Activated CD8-positive, alpha-beta memory T cell treated with anti-CD3 and anti-CD28 coated beads for 4 hours (primary cell): ENCODE measurements around the gene MGRN1.
A peak's percentile ranks its signal among the peaks of the same experiment; 100 is the strongest.

Experiments
- DNase-seq, 2 donors: peaks; one replicate each; pipeline ENCODE4 v3.0.0-alpha.2; 2020; ENCODE audit warnings: low read depth in 2 of 2

The MGRN1 gene

GRCh38 chr16:4652561-4652960, 27.9 kb downstream of the MGRN1 start:
- DNase-seq, result no peak

- no peak for DNase-seq
Measured at GRCh38 chr16:4654011-4654963, 29.7 kb downstream of the MGRN1 start.

GRCh38 chr16:4654964-4655590, 30.5 kb downstream of the MGRN1 start:
- DNase-seq, result no peak

GRCh38 chr16:4655801-4656200, 31.2 kb downstream of the MGRN1 start:
- no peak for DNase-seq

DNA sequence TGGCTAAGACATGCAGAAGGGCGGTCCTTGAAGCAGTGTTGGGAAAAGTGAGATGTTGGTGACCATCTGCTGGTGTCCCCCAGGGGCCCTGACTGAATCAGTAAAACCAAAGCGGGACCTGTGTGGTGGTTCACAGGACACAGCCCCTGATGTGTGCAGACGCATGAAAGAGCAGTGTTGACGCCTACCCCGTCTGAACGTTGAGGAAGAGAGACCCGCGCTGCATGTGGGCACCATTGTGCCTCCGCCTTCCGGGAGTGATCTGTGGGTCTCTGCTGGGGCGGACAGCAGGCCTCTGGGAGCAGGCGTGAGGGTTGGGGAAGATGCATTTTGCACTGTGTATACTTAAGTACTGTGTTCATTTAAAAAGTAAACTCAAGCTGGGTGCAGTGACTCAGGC, 31.6 kb downstream of the MGRN1 start:
- no peak for DNase-seq

- no peak for DNase-seq
Measured at GRCh38 chr16:4656695-4657686, 32.4 kb downstream of the MGRN1 start.

DNA sequence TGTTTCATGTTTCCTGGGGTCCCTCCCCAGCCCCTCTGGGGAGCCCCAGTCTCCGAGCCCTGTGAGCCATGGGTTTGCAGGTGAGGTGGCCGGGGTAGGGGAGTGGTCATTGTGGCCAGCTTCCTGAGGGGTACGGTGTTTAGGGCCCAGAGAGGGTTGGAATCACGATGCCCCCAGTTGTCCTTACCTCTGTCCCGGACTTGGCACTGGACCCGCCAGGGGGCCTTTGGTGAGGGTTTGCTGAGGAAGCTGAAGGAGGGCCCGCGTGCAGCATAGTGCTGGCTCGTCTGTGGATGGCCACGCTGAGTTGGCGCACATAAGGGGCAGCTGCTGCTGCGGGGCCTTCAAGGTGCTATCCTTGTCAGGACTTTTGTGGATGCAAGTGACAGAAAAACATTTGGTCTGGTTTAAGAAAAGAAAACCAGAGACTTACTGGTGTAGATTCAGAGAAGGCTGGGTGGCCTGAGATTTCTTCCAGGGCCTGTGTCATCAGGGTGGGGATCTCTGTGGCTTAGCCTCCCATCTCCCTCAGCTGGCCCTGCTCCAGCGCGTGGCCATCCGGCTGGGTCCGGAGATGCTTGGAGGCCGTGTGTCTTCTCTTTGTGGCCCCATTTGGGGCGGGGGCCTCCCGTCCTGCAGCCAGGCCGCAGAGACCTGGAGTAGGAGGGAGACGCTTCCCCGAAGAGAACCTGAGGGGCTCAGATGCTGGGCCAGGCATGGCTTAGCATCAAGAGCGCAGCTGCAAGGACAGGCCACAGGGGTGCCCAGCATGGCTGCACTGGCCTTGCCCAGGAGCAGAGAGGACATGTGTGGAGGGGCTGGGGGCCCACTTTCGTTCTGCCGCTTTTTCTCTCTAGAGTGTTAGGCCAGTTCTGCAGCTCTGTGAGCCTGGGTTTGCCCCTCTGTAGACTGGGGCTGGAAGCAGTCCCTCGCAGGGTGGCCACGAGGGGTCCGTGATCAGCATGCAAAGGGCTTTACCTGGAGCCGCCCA, 35.0 kb downstream of the MGRN1 start:
- no peak for DNase-seq

DNA sequence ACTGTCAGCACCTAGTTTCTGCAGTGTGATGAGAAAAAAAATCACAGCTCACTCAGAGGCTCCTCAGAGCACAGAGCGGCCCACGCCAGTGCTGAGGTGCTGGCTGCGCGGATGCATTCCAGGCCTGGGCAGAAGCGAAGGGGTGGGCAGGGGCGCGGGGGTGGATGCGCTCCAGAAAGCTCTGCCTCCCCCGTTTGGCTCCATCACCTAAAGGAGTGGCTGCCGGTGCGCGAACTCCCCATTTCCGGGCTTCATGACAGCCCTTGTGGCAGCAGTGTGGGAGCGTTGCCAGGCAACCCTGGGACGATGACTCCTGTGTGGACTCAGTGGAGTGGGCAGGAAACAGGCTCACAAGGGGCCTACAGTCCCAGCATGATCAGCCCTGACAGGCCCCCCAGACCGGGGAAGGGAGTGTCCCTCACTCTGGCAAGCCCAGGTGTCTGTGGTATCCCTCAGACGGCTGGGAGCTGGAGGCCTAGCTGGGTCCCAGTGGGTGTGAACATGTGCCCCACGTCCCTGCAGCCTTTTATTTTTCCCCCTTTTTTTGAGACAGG, 35.9 kb downstream of the MGRN1 start:
- DNase-seq, result peak; percentile 71 to 76

- no peak for DNase-seq
Measured at GRCh38 chr16:4661661-4662060, 37.0 kb downstream of the MGRN1 start.

DNA sequence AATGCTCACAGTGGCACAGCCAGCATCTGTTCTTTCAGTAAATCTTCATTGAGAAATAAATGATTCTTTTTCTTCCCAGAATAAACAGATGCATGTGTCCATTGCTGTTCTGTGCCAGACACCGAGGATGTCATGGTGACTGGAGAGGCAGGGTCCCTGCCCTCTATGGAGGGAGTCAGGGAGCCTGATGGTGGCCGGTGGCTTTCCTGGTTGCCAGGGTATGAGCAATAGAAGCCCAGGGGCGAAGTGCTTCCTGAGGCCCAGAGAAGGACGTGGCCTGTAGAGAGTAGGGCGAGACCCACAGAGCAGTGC, 38.8 kb downstream of the MGRN1 start:
- no peak for DNase-seq

- DNase-seq, result no peak
Measured at GRCh38 chr16:4663777-4664465, 39.3 kb downstream of the MGRN1 start.

DNA sequence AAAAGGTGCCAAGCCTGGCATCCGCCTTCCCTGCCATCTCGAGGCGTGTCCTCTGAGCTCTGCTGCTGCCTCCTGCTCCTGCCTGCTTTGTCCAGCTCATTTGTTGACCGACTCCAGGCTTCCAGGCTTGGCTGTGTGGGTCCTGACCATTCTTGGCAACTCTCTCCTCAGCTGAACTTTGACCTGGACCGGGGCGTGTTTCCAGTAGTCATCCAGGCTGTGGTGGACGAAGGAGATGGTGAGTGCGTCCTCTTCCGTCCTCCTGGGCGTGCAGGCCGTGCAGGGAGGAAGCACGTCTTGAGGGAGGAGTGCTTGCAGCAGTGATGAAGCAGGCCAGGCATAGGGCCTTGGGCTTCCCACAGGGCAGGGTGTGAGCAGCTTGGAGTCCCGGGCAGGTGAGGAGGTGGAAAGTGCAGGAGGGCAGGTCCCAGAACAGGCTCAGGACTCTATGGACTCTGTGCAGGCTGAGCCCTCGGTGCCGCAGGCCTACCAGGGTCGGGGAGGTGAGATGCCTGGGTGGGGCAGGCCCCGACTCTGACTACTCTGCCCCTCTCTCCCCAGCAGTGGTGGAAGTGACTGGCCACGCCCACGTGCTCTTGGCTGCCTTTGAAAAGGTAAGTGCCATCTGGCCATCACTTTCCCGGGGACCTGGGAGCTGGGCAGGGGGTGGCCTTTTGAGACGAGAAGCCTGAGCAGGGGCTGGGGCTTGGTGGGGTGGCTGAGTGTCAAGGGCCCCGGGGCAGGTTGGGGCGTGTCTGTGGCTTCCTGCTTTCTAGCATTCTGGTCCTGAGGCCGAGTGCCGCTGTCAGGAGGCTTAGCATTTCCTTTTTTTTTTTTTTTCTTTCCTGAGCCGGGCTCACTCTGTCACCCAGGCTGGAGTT, 40.2 kb downstream of the MGRN1 start:
- peak; percentile 20 to 27 for DNase-seq

DNA sequence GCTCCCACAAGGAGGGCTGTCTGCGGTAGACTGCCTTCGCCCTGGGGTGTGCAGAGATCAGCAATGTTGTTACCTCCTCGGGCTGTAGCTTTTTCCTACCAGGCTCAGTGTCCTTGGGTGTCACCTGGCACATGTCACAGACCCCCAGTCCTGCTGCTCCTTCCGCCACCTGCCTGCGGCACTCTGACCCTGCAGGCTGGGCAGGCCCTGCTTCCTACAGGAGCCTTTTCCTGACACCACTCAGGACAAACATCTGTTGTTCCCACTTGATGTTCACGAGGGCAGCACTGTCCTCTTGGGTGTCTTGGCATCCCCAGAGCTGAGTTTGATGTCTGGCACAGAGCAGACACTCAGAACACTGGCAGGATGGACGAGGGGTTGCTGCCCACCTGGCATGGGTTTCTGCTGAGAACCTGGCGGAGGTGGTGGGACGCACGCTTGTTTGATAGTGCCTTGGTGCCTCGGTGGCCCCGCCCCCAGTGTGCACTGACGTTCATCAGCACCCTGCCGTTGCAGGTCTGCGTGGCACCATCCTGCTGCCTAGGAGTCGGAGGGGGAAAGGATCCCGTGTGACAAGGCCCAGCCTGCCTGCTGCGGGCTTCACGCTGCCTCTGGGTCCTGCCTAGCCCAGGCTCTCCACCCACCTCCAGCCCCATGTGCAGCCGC, 42.0 kb downstream of the MGRN1 start:
- no peak for DNase-seq

DNA sequence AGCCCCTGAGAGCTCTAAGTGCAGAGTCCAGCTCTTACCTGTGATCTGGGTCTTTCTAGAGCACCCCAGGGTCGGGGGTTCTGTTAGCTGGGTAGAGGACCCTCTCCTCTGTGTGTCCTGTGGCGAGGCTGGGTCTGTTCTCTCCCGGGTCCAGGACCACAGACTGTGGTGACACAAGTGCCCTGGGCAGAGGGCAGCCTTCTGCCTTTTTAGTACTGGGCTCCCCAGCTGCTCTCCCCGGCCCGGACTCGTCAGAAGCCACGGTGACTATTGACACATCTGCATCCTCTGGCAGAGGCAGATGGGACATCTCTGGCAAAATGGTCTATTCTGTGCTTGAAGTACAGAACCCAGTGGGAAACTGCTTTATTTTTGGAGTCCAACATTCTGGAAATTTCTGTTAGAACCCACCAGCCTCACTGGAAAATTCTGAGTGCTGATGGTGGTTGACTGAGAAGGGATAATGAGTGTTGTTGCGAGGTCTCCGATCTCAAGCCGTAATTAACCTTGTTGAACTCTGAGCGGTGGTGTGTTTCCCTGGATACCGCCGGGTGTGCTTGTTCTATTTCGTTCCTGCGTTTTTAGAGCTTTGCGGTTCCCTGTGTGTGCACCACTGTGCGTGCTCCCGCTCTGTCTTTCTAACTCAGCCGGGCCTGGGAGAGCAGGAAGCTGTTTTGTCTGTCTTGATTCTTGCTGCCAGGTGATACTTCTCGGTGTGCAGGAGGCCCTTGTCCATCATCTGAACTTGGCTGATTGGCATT, 42.8 kb downstream of the MGRN1 start:
- no peak for DNase-seq

DNA sequence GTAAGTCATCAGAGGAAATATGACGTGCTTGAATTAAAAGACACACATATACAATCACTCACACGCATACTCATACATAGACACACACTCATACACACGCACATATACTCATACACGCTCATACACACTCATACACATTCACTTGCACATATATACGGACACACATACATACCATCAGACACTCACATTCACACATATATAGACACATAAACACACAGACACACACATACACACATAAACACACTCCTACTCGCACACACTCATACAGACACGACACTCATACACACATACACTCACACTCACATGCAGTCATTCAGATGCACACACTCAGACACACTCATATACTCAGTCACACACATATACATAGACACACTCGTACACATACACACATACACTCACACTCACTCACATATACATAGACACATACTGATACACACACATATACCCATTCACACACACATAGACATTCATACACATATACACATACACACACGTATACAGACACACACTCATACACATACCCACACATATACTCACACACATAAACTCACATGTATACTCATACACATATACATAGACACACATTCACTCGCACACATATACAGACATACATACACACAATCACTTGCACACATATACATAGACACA, 43.8 kb downstream of the MGRN1 start:
- no peak for DNase-seq

- DNase-seq, result no peak
Measured at GRCh38 chr16:4673387-4674046, 48.9 kb downstream of the MGRN1 start.
